GM20431 (cell line): ENCODE results near the gene GSG1L.
"Not testable (repeated sequence)": the region's sequence is repeated elsewhere in the genome, so short reads cannot be mapped to it uniquely, and the experiment has no call there.

ENCODE experiments used
- in situ Hi-C: fragments of 300-500 bp; cut with MseI, MboI; formaldehyde crosslinking; loops from one replicate; pipeline ENCODE4 v1.15.0; 2020; ENCODE audit warnings: low sequenced_read_pairs; ENCODE audit not compliant: unreplicated experiment

The GSG1L gene

DNA sequence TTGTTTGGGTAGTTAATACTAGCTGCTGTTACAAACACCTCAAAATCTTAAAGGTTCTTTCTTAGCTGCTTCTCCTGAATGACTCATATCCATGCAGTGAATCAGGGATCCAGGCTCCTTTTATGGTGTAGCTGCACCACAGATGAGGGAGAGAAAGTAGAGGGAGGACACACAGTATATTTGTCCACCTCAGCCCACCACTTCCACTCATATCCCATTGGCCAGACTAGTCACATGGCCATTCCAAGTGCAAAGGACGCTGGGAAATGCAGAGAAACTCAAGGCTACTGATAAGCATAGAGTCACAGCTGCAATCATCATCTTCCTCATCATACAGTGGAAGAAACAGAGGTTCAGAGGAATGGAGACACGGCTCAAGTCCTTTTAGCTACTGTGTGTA is 63.8 kb downstream of the GSG1L start:
- in situ Hi-C loops: no loop called here

DNA sequence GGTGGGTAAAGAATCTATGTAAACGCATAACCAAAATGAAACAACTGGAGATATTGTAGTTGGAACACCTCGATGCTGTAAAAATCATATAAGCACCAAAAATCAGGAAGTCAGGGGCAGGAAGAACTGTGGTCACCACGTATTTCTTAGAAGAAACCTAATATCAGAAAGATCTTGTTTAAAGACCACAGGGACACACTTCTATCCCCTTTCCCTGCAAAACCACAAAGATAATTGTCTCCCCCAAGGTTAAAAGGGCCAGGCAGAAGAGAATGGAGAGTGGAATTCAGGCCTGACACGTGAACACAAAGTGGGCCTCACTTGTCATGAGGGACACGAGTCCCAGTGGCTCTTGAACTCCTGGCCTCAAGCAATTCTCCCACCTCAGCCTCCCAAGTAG is 68.1 kb downstream of the GSG1L start:
- in situ Hi-C loops: no loop called here

DNA sequence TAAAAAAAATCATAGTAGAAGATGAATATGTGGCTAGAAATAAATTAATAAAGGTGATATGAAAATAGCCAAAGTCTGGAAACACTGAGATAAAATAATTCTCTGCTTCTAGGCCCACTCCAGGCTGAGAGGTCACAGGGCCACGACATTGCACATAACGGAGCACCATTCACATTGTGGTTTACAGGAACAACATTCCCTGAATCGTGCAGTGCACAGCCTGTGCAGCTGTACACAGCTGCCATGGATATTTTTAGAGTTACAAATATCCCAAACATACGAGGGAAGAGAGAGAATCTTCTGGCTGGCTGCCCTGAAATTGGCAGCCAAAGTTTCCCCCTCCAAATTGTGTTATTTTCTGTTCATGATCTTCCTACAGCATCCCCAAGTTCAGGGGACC is 68.8 kb downstream of the GSG1L start:
- in situ Hi-C loops: no loop called here

DNA sequence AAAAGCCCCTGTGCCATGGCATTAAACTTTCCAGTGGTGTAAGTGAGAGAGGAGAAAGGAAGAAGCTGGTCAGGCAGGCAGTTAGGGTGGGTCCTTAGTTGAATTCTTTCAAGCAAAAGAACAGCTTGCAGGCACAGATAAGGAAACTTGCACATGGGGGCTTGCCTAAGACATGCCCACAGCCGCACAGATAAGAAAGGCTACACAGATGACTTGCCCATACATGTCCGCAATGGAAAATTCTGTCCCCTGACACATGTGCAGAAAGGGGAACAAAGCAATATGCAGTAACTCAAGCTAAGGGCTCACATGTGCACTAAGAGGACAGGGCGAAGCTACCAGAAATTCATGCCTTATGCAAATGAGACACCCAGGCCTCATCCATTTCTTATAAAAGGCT is 69.9 kb downstream of the GSG1L start:
- in situ Hi-C loops: no loop called here

DNA sequence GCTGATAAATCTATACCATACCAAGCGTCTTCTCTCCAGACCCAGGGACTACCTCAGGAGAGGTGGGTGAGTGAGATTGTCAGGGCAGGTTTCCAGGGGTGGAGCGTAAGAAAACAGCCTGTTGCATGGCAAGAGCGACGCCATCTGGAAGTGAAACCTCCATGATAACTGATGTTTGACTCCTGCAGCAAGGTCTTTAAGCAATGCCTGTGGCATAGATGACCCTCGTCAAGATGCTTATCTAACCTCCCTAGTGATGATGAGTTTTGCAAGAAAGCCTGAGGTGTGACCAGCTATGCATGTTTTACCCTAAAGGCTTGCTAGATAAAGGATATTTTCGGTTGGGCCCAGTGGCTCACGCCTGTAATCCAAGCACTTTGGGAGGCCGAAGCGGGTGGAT is 71.6 kb downstream of the GSG1L start:
- in situ Hi-C loops: no loop called here

DNA sequence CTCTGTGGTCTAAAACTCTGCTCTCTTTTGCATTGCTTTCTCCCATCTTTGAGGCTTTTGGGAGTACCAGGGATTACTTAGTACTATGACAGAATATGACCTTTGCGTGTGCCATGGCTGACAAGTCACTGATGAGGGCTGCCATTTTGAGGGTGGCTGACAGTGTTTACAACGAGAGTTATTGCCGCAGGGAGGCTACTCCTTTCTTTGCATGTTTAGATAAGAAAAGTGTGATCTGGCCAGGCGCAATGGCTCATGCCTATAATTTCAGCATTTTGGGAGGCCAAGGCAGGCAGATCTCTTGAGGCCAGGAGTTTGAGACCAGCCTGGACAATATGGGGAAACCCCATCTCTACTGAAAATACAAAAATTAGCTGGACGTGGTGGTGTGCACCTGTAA is 77.5 kb downstream of the GSG1L start:
- in situ Hi-C loops: no loop called here

DNA sequence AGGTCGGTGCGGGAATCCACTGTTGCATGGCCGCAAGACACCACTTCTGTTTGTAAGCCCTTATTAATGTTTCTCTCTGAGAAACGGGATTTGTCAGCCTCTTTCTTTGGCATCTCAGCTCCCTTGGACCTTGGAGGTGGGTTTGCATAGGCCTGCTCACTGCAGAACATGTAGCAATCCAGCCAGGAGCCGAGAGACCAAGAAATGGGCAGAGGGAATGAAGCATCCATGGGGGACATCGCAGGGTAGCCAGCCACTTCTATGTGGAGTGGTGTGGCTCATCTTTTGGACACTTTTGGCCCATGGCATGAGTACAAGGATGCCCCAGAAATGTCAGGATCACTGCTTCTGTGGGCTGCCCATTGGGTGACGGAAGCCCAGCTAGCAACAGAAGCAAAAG is 79.4 kb downstream of the GSG1L start:
- in situ Hi-C loops: no loop called here

DNA sequence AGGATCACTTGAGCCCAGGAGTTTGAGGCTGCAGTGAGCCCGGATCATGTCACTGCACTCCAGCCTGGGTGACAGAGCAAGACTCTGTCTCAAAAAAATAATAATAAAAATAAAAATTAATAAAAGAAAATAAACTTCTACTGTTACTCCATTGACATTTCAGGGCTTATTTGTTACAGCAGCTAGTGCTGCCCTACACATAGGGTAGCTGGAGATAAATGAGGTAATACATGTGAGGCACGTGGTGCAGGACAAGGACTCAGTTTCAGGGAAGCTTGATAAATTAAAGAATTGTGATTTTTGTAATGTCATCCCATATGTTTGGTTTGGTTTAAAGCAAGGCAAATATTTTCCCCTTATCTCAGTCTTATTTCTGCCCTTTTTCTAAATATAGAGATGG is 80.3 kb downstream of the GSG1L start:
- in situ Hi-C loops: no loop called here

DNA sequence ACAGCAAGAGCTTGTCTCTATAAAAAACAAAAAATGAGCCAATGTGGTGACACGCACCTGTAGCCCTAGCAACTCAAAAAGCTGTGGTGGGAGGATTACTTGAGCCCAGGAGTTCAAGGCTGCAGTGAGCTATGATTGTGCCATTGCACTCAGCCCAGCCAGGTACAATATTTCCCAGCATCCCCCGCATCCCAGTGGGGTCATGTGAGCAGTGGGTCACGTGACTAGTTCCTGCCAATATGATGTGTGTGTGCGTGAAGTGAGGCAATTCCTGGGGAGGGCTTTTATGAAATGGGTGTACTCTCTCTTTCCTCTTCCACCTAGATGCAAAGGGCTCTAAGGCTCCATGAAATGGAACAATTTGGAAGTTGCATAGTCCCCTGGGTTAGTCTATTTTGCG is 81.3 kb downstream of the GSG1L start:
- in situ Hi-C loops: no loop called here

DNA sequence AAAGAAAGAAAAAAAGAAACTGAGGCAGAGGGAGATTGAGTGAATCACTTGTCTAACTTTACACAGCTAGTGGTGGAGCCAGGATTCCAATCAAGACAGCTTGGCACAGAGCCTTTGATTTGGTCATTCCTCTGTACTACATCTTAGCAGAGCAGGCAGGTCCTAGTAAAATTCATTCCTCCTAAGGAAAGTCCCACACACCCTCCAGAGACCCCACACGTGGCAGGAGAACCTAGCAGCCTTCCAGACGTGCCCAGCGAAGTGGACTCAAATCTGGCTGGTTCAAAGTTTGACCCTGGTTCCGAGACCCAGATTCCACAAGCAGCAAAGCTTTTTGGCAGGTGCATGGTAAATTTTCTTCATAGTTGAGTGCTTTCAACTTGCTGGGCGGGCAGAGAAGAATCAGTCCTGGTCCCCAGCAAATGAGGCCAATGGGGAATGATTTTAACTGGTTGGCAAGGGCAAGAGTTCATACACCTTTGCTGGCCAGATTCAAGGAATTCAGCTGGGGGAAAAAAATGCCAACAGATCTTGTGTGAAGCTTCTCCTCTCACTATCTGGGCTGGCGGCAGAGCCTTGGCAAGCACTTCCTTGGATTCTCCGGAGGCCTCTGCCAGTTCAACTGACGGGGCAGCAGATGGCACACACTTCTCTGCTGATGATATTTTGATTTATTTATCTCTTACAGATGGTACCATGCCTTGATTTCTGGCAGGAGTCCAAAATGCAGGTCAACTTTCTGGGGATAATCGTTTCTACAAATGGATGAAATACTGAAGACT is 82.4 kb downstream of the GSG1L start:
- in situ Hi-C loops: no loop called here

DNA sequence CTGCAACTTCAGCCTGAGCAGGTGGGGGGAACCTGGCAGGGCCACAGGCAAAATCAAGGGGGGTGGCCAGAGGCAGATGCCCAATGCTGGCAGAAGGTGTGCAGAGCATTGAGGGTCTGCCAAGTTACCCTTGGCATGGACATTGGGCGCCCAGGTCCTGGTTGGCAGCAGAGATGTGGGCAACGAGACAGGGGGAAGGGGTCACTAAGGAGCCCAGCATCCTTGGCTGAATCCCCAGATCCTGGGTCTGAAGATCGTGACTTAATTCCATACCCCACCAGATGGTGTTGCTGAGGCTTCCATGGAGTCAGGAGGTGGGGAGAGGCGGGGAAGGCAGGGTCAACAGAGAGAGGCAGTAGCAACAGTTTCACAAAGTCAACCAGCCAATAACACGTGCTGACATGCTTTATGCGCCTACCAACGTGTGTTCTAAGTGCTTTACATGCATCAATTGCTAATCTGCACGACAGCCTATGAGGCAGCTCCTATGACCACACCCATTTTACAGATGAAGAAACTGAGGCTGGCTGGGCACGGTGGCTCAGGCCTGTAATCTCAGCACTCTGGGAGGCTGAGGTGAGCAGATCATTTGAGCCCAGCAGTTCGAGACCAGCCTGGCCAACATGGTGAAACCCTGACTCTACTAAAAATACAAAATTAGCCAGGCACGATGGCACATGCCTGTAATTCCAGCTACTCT is 83.3 kb downstream of the GSG1L start:
- in situ Hi-C loops: no loop called here

DNA sequence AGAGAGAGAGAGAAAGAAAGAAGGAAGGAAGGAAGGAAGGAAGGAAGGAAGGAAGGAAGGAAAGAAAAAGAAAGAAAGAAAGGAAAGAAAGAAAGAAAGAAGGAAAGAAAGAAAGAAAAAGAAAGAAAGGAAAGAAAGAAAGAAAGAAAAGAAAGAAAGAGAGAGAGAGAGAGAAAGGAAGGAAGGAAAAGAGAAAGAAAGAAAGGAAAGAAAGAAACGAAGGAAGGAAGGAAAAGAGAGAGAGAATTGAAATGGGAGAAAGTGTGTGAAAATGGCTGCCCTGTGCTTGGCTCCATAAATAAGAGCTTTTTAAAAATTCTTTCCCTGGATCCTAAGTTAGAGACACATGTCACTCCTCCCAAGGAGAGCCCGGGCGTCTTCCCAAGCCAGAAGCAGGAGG is 83.8 kb downstream of the GSG1L start:
- in situ Hi-C loops: not testable (repeated sequence)

DNA sequence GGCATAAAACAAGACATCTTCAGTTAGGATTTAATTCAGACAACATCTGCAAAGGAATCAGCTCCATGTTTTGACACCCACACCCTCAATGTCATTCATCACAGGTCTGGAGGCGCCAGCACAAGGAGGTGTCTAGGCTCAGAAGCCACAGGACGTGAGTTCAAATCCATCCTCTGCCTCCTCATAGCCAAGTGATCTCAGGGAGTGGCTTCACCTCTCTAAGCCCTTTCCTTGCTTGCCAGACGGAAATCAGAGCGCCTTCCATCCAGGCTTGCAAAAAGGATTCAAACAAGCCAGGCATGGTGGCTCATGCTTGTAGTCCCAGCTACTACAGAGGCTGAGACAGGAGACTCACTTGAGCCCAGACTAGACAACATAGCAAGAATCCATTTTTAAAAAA is 84.6 kb downstream of the GSG1L start:
- in situ Hi-C loops: no loop called here

DNA sequence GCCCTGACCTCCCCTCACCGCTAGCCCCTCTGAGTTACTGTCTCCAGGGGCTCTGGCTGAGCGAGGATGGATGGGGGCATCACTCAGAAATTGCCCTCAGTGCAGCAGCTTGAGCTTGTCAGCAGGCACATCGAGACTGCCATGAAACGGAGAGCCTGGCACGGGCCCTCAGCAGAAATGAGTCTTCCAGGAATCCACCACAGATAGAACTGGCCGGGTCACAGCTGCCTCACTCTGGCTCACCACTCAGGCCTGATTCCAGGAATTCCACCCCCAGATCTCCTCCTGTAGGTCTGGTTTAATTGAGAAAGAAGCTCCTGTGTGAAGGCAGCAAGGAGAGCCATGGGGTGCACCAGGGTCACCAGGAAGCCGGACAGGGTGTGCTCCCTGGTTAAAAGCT is 85.5 kb downstream of the GSG1L start:
- in situ Hi-C loops: no loop called here

DNA sequence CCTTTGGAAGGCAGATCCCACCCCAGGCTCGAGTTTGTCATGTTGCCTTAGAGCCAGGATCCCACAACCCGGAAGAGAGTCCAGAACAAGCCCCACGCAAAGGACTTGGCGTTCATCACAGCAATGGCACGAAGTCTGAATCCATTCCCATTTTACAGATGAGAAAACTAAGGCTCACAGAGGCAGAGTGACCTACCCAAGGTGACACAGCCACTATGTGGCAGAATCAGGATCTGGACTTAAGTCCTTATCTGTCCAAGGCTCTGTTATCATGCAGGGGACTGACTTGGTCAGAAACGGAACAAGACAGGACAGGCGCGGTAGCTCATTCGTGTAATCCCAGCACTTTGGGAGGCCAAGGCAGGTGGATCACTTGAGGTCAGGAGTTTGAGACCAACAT is 86.5 kb downstream of the GSG1L start:
- in situ Hi-C loops: no loop called here

DNA sequence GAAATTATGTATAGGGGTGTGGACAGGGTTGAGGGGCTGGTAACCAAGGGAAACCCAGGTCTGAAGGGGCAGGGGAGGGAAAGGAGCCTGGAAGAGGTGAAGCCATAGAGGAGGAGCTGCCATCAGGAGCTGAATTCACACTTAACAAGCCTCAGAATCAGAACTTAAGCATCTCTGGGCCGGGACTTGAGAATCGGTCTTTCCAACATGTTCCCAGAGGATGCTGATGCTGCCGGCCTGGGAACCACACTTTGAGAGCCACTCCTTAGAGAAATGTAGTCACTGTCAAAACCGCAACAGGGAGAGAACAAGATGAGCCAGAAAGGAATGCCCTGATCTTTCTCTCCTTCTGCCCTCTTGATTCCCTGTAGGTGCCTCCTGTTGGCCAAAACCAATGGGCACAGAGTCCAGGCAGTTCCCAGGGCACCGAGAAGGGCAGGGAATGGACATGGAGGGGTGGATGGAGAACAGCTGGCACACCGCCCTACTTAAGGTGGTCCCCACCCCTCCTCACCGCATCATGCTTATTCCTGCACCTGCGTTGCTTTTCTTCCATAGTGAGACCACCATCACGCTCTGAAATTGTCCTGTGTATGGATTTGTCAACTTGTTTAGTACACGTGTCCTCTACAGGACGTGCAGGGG is 88.5 kb downstream of the GSG1L start:
- in situ Hi-C loops: loop anchor here (25.0 kb wide), 1 partner anchor 262 kb away; no protein-coding TSS in a partner anchor

DNA sequence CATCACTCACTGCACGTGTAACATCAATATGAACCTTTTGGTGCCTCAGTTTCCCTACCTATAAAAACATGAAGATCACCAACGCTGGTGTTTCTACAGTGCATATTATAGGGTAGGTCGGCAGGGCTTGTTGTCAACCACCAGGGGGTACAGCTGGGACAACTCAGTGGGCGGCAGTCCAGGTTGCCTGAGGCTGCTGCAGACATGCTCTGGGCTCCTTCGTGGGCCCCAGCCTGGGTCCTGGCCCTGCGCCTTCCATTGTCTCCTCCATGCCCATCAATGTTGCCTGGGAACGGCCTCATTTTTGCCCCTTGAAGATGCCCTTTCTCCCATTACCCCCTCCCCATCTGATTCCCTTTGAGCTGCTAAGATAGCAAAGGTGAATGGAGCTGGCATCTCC is 89.8 kb downstream of the GSG1L start:
- in situ Hi-C loops: loop anchor here (25.0 kb wide), 1 partner anchor 264 kb away; no protein-coding TSS in a partner anchor

DNA sequence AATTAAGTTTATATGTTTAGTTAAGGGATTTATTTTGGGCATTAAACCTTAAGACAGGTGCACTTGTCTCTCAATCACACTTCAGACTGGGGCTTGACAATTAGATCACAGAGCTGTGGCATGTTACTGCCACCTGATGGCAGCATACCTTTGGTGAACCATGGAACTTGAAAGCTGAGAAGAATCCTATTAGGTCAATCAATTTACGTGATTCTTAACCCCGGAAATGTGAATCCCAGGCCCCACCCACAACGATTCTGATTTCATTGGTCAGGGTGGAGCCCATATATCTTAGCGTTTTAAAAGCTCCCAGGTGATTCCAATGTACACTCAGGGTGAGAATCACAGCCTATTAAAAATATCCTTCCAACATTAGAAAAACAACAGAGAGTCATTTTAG is 91.0 kb downstream of the GSG1L start:
- in situ Hi-C loops: loop anchor here (25.0 kb wide), 1 partner anchor 265 kb away; no protein-coding TSS in a partner anchor

DNA sequence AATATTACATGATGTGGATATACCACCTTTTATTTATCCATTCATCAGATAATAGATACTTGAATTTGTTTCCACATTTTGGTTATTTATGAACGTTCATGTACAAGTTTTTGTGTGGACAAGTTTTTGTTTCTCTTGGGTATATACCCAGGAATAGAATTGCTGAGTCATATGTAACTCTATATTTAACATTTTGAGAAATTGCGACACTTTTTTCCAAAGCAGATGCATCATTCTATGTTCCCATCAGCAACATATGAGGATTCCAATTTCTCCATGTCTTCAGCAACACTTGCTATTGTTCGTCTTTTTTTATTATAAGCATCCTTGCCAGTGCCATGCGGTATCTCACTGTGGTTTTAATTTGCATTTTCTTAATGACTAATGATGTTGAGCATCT is 93.9 kb downstream of the GSG1L start:
- in situ Hi-C loops: loop anchor here (25.0 kb wide), 1 partner anchor 268 kb away; no protein-coding TSS in a partner anchor

DNA sequence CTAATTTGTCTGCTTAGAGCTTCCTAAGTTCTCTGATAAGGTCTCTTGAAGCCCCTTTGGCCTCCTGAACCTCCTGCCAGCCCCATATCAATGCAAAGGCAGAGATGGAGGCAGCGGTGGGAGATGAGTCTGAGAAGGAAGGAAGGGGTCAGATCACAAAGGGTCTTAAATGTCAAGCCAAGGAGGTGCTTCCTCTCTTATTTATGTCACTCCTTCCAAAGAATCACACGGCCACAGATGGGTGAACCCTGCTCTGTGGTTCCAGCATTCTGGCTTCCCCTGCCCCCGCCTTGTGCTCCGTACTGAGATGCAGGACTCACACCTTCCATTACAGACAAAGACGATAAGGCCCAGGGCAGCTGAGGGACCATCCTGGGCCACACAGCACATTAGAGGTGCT is 96.3 kb downstream of the GSG1L start:
- in situ Hi-C loops: loop anchor here (25.0 kb wide), 1 partner anchor 270 kb away; no protein-coding TSS in a partner anchor

DNA sequence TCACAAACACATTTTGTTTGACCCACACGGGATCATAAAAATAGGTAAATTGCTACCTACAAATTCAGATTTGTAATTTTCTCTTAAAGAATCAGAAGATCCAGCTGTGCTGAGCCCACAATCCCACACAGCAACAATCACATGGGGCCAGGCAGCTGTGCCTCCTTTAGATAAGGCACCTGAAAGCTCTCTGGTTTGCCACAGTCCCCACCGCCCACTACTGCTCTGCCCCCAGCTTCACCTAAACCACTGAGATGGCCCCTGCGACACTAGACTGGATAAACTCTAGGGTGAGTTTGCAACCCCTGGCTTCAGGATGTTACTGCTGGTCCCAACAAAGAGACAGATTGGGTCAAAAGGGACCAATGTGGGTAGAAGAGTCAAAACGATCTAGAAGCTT is 96.8 kb downstream of the GSG1L start:
- in situ Hi-C loops: loop anchor here (25.0 kb wide), 1 partner anchor 271 kb away; no protein-coding TSS in a partner anchor
